Mucosa of rectum (tissue), 2 donors: ENCODE results near the gene PPP1R3D.

Source experiments
- H3K27ac ChIP-seq, 2 donors: one replicate each; pipeline ENCODE4 v1.7.0; 2013; ENCODE audit warnings: inconsistent platforms in 2 of 2, low read depth in 2 of 2, low read length in 2 of 2
- H3K27me3 ChIP-seq, 2 donors: one replicate each; pipeline ENCODE4 v1.7.0; 2013; ENCODE audit warnings: low read length in 2 of 2; ENCODE audit not compliant: control insufficient read depth in 2 of 2, insufficient read depth in 2 of 2
- H3K36me3 ChIP-seq, 2 donors: one replicate each; pipeline ENCODE4 v1.7.0; 2013; ENCODE audit warnings: low read length in 2 of 2; ENCODE audit not compliant: control insufficient read depth in 2 of 2, insufficient read depth in 2 of 2
- H3K4me1 ChIP-seq, 2 donors: one replicate each; pipeline ENCODE4 v1.7.0; 2013; ENCODE audit warnings: low read length in 2 of 2, mild to moderate bottlenecking in 1 of 2; ENCODE audit not compliant: control insufficient read depth in 2 of 2, insufficient read depth in 2 of 2
- H3K4me3 ChIP-seq, 2 donors: one replicate each; pipeline ENCODE4 v1.7.0; 2013; ENCODE audit warnings: low read length in 2 of 2
- H3K9ac ChIP-seq, 2 donors: one replicate each; pipeline ENCODE4 v1.7.0; 2013; ENCODE audit warnings: low read length in 2 of 2, low read depth in 1 of 2, mild to moderate bottlenecking in 1 of 2
- H3K9me3 ChIP-seq, 2 donors: one replicate each; pipeline ENCODE4 v1.7.0; 2013; ENCODE audit warnings: low read length in 2 of 2; ENCODE audit not compliant: control insufficient read depth in 2 of 2
- donor health status: healthy.
- donor health status: Normal muscosa, but diverticular disease.

PPP1R3D gene

DNA sequence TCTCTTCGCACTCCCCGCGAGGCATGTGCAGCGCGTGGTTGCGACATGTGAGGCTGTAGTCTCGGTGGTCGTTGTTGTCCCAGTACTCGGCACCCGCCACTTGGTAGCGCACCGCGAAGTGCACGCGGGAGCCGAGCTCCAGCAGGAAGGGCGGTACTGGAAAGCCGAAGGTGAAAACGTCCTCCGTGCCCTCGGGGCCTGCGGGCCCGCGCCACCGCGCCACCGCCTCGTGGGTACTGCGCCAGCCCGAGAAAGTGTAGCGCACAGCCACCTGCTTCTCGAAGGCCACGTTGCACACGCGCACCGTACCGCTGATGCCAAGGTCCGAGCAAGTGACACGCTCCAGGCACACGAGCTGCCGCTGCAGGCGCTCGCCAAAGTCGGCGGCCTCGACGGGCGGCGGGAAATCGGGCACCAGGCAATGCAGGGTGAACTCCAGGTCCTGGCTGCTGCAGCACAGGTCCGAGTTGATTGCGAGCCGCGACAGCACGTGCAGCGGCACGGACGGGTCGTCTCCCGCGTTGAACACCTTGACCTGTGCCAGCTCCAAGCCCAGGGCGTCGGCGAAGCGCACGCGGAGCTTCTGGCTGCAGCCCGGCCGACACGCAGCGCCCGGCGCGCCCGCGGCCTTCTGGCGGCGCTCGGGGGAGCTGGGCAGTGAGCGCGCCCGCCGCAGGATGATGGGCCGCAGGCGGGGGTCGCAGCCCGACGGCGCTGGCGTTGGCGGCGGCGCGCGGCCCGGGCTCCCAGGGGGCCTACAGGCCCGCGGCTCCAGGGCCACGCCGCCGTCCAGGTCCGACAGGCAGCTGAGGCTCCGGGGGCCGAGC, 840 bp downstream of the PPP1R3D start:
- Histone ChIP-seq H3K4me1 (peaks cover 17 to 25% of the 10 kb centered on the region in 2 donors), H3K27ac (peak overlapping the region; percentile 95 to 100), H3K9ac (peak overlapping the region; percentile 90 to 91)

DNA sequence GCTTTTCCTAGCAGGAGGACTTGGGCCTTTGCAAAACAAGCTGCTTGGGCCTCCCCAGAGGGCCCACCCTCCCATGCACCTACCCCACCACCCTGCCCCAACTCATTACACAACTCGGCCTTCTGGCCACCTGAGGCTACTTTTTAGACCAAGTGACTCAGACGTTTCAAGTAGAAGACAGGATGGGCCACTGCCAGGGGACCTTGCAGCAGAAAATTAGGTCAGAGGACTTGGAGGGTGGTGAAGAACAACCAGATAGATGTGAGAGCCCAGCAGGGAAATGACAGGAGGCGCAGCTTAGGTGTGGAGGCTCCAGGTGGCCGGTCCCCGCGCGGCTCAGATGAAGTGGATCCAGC, 1.4 kb downstream of the PPP1R3D start:
- no peaks in the 10 kb centered on the region for H3K9me3 ChIP-seq
- no peak overlapping the region for H3K9ac ChIP-seq
- no peaks in the 10 kb centered on the region for H3K27me3 ChIP-seq
- H3K4me3 ChIP-seq: peak overlapping the region in 1 of 2 donors; percentile 98
- H3K4me1 ChIP-seq: peaks cover 17 to 25% of the 10 kb centered on the region in 2 donors
- no peak overlapping the region for H3K27ac ChIP-seq
- H3K36me3 ChIP-seq: peaks cover 5 to 8% of the 10 kb centered on the region in 2 donors

More for the DNA sequence above, 840 bp downstream of the PPP1R3D start:
- no peaks in the 10 kb centered on the region for H3K9me3 ChIP-seq
- peaks cover 9 to 11% of the 10 kb centered on the region in 2 donors for H3K36me3 ChIP-seq
- H3K4me3 ChIP-seq: peak overlapping the region; percentile 90 to 98
- H3K27me3 ChIP-seq: no peaks in the 10 kb centered on the region

DNA sequence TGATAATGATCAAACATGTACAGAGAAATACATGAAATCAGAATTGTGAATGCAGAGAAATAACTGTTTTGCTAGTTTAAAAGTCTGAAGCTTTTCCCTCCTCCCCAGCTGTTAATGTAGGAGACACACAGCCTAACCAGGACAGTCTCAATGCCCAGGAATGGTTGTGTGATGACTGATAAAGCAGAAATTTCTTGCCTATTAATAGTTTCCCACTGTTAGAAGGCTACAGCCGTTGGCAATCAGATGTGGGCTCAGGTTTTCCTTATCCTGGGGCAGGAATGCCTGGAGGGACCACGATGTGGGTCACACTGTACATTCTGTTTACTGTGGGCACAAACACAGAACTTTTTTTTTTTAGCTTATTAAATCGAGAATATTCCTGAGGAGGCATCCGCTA, 1.9 kb downstream of the PPP1R3D start:
- H3K9me3 ChIP-seq: no peaks in the 10 kb centered on the region
- peaks cover 5 to 8% of the 10 kb centered on the region in 2 donors for H3K36me3 ChIP-seq
- peaks cover 17 to 25% of the 10 kb centered on the region in 2 donors for H3K4me1 ChIP-seq
- no peak overlapping the region for H3K9ac ChIP-seq
- H3K27ac ChIP-seq: no peak overlapping the region
- no peaks in the 10 kb centered on the region for H3K27me3 ChIP-seq
- H3K4me3 ChIP-seq: peak overlapping the region in 1 of 2 donors; percentile 9

DNA sequence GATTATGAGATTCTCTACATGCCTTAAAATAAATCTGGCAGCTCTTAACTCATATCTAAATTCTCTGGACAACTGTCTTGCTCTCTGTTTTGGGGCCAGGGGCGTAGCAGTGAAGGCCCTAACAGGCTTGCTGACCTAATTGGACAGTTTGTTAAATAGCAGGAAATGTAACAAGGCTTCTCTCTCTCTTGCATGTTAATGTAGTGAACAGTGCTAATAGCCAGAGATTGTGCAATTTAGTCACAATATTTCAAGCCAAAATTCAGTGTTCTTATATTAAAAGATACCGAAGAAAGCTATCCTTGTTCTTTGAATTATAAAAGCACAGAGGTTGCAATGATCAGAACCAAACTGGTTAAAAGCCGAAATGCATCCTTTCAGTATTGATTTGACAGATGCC, 3.0 kb downstream of the PPP1R3D start:
- Histone ChIP-seq H3K27ac (no peak overlapping the region), H3K36me3 (no peaks in the 10 kb centered on the region), H3K9me3 (no peaks in the 10 kb centered on the region), H3K4me3 (no peak overlapping the region), H3K9ac (no peak overlapping the region), H3K27me3 (no peaks in the 10 kb centered on the region), H3K4me1 (peaks cover 17 to 25% of the 10 kb centered on the region in 2 donors)

DNA sequence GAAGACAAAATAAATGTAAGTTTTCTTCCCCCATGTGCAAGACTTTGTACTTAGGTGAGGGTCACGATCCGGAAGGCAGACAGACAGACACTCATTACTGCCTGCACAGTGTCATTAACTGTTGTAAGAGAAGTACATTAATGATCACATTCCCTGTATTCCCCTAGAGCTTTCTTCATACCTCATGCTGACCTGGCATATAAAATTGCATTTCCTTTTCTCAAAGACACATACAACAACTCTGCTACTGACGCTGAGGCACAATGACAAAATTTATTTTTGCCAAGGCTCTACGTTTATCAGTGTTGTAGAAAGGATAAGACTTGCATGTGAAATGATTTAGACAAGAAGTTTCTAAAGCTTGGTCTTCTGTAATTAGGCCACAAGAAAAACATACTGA, 3.7 kb downstream of the PPP1R3D start:
- no peaks in the 10 kb centered on the region for H3K27me3 ChIP-seq
- no peak overlapping the region for H3K27ac ChIP-seq
- H3K9me3 ChIP-seq: no peaks in the 10 kb centered on the region
- no peak overlapping the region for H3K9ac ChIP-seq
- H3K36me3 ChIP-seq: no peaks in the 10 kb centered on the region
- H3K4me3 ChIP-seq: no peak overlapping the region
- peaks cover 14 to 21% of the 10 kb centered on the region in 2 donors for H3K4me1 ChIP-seq

DNA sequence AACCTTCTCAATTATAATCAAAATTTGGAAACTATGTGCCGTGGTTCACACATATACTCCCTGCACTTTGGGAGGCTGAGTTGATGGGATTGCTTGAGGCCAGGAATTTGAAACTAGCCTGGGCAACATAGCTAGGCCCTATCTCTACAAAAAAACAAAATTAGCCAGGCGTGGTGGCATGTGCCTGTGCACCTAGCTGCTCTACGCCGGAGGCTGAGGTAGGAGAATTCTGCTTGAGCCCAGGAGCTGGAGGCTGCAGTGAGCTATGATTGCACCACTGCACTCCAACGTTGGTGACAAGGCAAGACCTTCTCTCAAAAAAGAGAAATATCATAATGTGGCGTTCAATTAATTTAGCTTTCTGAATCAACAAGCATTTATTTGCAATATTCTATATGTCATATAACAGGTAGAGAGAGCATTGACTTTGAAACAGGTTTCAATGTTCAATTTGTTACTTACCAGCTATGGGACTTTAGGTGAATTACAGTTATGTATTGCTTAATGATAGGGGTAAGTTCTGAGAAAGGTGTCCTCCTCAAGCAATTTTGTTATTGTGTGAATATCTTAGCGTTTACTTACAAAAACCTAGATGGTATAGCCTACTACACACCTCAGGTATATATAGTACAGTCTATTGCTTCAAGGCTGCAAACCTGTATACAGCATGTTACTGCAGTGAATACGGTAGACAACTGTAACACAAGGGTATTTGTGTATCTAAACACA, 4.5 kb downstream of the PPP1R3D start:
- Histone ChIP-seq H3K4me3 (no peak overlapping the region), H3K9ac (no peak overlapping the region), H3K36me3 (no peaks in the 10 kb centered on the region), H3K4me1 (peaks cover 12 to 14% of the 10 kb centered on the region in 2 donors), H3K27me3 (no peaks in the 10 kb centered on the region), H3K27ac (no peak overlapping the region), H3K9me3 (no peaks in the 10 kb centered on the region)

DNA sequence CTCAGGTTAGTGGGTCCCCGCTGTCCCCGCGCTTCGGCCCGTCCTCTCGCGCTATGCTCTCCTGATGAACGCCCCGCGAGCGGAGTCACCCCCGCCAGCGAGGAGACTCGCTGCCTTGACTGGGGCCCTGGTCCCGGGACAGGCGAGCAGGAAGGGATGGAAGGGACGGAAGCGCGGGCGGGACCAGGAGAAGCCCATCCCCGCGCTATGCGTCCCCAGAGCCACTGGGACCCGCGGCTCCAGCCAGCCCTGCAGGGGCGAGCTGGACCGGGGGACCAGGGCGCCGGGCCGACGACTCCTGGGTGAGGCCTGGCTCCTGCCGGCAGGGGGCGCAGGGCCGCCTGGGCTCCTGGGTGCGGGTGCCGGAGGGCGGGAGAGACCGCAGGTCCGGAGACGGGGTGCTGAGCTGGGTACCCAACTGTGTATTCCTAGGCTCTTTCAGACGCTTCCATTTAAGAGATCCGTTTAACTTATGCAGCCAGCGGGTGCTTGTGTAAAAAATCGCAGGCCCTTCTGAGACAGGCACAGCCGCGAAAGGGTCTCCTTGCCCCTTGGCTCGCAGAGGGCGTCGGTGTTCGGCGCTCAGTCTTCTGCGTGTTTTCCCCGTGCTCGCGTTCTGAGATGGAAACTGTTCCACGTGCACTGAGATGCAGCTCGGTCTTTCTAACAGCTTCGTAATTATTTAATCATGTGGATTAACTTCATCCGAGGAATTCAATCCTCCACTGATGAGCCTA, 6.1 kb downstream of the PPP1R3D start:
- Histone ChIP-seq H3K27ac (peak overlapping the region in 1 of 2 donors; percentile 32), H3K4me1 (peaks cover 8 to 9% of the 10 kb centered on the region in 2 donors), H3K9ac (peak overlapping the region; percentile 53 to 56)

DNA sequence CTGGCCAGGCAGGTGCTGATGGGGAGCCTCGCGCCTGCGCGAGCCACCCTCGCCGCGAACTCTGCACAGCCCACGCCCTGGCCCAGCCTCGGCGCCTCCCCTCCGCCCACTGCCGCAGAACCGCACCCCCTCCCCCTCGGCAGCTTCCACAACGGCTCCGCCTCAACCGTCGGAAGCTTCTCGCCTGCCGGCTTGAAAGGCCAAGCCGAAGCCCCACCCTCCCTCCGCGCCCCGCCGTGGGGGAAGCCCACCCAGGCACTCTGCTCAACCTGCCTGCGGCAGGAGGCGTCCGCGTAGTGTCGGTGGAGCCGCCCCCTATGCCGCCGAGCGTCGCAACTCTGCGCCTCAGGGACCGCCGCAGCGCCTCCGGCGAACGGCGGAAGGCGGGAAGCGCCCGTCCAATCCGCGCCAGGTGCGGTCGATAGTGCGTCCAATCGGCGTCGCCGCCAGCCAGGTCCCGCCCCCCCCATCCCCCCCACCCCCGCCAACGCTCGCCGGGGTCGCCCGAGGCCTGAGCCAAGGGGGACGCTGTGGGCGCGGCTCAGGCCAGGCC, 6.7 kb downstream of the PPP1R3D start, which contains the start of gene SYCP2:
SYCP2 (minus strand) TSS at position 342 of the 553 bp plus-strand sequence. CDS start 11,224 bp downstream, outside the sequence.
- H3K4me3 ChIP-seq: peak within 1 kb of the TSS; percentile 50 to 67
- peak within 1 kb of the TSS in 1 of 2 donors; percentile 32 for H3K27ac ChIP-seq
- peaks cover 2 to 4% of the 10 kb centered on the region in 2 donors for H3K4me1 ChIP-seq
- H3K27me3 ChIP-seq: no peaks in the 10 kb centered on the region
- no peaks in the 10 kb centered on the region for H3K9me3 ChIP-seq
- peak within 1 kb of the TSS; percentile 53 to 56 for H3K9ac ChIP-seq
- no peaks in the 10 kb centered on the region for H3K36me3 ChIP-seq

More for the DNA sequence above, 6.1 kb downstream of the PPP1R3D start:
- H3K36me3 ChIP-seq: no peaks in the 10 kb centered on the region
- no peaks in the 10 kb centered on the region for H3K9me3 ChIP-seq
- H3K27me3 ChIP-seq: no peaks in the 10 kb centered on the region
- H3K4me3 ChIP-seq: peak overlapping the region; percentile 50 to 67

DNA sequence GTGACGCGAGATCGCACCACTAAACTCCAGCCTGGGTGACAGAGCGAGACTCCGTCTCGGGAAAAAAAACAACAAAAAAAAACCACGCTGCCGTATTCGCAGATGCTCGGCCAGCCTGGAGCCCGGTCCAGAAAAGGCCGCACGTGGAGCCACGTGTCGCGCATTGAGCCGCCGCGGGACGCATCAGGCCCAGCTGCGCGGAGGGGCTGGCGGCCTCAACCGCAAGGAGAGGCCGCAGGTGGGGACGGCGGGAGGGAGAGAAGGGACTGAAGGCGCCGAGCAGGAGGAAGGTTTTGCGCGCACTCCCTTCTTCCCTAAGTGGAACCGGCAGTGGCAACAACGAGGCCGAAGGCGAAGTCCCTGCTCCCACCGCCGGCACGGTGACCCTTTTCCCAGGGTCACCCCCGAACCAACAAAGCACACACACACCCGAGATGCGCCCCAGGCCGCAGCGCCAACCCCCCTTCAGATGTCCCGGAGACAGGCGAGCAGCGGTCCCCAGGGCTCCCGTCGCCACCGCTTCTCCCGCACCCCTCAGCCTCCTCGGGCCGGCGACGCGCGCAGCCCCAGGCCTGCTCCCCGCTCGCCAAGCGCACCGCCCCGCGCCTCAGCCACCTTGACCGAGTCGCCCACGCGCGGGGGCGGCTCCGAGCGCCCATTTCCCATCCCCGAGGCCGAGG, 7.3 kb downstream of the PPP1R3D start:
- no peak overlapping the region for H3K9ac ChIP-seq
- no peaks in the 10 kb centered on the region for H3K9me3 ChIP-seq
- no peaks in the 10 kb centered on the region for H3K4me1 ChIP-seq
- no peak overlapping the region for H3K4me3 ChIP-seq
- no peaks in the 10 kb centered on the region for H3K36me3 ChIP-seq
- H3K27ac ChIP-seq: no peak overlapping the region
- H3K27me3 ChIP-seq: no peaks in the 10 kb centered on the region
